ENCODE data around the gene VEZF1.
A peak's percentile ranks its signal among the peaks of the same experiment; 100 is the strongest.

VEZF1 gene

DNA sequence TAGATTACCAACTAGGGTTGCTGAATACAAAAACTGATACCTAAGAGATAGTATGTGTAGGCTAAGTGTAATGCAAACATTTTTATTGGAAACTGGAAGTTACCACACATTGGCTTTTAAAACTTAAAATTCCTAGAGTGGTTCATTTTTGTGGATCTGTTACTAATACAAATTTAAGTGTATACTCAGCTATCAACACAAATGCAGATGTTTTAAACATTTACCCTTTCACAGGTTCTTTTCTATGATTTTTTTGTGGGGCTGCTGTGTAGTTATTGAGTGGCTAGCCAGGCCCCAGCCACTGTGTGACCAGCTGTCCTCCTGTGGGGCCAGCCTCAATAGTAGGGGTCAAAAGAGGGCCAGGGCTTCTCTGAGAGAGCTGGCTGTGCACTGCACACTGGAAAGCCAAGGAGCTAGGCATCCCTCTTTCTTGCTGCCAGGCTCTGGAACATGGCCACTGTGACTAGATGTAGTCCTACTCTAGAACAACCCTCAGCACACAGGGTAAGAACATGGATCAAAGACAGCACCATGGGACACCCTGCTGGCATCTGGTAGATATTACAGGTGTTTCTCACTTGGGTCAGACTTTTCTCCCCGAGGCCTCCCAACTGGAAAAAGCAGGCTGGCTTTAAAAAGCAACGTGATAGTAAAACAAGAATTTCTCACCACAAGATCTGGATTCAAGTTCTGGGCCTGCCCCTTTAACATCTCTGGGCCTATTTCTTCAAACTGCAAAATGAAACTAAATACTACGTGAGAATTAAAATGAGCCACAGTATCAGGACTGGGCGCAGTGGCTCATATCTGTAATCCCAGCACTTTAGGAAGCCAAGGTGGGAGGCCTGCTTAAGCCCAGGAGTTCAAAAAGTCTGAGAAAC is 7.3 kb upstream of the VEZF1 start:
- Histone ChIP-seq H3K27me3 (ENCODE audit: control insufficient read depth in 1 of 2, insufficient read depth in 2 of 2, low read length in 2 of 2) (no peaks in the 10 kb centered on the region), H3K9ac (ENCODE audit: low read length) (no peak overlapping the region), H3K4me1 (ENCODE audit: insufficient read depth, low read length) (peaks cover 29% of the 10 kb centered on the region), H3K9me3 (ENCODE audit: low read length) (no peaks in the 10 kb centered on the region), H3K27ac (ENCODE audit: low read depth, low read length) (peak overlapping the region; percentile 83), H3K4me3 (ENCODE audit: low read depth in 1 of 2, low read length in 2 of 2) (no peak overlapping the region), H3K36me3 (ENCODE audit: insufficient read depth, low read length) (peaks cover 14% of the 10 kb centered on the region)

DNA sequence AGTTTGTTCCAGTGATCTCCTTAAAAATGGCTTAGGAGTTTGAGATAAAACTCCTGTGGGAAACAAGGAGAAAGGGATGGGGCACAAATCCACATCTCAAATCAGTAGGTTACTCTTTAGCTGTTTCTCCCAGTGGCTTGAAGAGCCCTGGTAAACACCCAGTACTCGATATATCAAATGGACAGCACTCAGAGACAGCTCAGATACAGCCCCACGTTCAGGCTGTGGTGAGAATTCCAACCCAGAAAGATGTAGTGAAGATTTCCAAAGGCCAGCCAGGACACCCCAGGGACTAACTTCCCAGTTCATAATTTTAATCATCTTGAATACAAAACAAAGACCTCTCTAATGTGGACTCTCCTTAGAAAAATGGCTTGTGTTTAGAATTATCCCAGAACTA is 6.4 kb upstream of the VEZF1 start:
- peaks cover 27% of the 10 kb centered on the region for H3K4me1 ChIP-seq (ENCODE audit: insufficient read depth, low read length)
- peaks cover 11% of the 10 kb centered on the region for H3K36me3 ChIP-seq (ENCODE audit: insufficient read depth, low read length)
- no peaks in the 10 kb centered on the region for H3K27me3 ChIP-seq (ENCODE audit: control insufficient read depth in 1 of 2, insufficient read depth in 2 of 2, low read length in 2 of 2)
- H3K9me3 ChIP-seq (ENCODE audit: low read length): no peaks in the 10 kb centered on the region
- no peak overlapping the region for H3K4me3 ChIP-seq (ENCODE audit: low read depth in 1 of 2, low read length in 2 of 2)
- no peak overlapping the region for H3K9ac ChIP-seq (ENCODE audit: low read length)
- H3K27ac ChIP-seq (ENCODE audit: low read depth, low read length): peak overlapping the region; percentile 83

- no peaks in the 10 kb centered on the region for H3K9me3 ChIP-seq (ENCODE audit: low read length)
- H3K4me1 ChIP-seq (ENCODE audit: insufficient read depth, low read length): peaks cover 34% of the 10 kb centered on the region
- no peak overlapping the region for H3K9ac ChIP-seq (ENCODE audit: low read length)
- no peak overlapping the region for H3K4me3 ChIP-seq (ENCODE audit: low read depth in 1 of 2, low read length in 2 of 2)
- peak overlapping the region; percentile 83 for H3K27ac ChIP-seq (ENCODE audit: low read depth, low read length)
- H3K36me3 ChIP-seq (ENCODE audit: insufficient read depth, low read length): peaks cover 11% of the 10 kb centered on the region
- no peaks in the 10 kb centered on the region for H3K27me3 ChIP-seq (ENCODE audit: control insufficient read depth in 1 of 2, insufficient read depth in 2 of 2, low read length in 2 of 2)
These were observed 5.7 kb upstream of the VEZF1 start for GRCh38 chr17:57993471-57994365.

DNA sequence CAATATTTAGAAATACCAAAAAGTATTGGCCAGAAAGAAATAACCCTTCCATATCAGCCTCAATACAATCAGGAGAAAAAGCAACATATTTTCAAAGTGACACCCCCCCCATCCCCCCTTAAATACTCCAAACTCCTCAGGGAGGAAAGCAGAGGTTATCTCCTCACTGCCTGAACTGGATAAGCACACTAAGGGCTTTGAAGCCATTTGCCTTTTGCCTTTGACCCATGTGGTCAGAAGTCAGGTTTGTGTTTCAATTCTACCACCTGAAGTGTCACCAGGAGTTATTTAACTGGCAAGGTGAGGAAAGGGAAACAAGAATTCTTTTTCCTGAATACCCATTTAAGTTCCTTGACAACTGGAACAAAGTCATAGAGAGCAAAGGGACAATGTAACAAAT is 3.5 kb upstream of the VEZF1 start:
- no peak overlapping the region for H3K4me3 ChIP-seq (ENCODE audit: low read depth in 1 of 2, low read length in 2 of 2)
- no peaks in the 10 kb centered on the region for H3K9me3 ChIP-seq (ENCODE audit: low read length)
- no peak overlapping the region for H3K9ac ChIP-seq (ENCODE audit: low read length)
- H3K27me3 ChIP-seq (ENCODE audit: control insufficient read depth in 1 of 2, insufficient read depth in 2 of 2, low read length in 2 of 2): no peaks in the 10 kb centered on the region
- peaks cover 37% of the 10 kb centered on the region for H3K4me1 ChIP-seq (ENCODE audit: insufficient read depth, low read length)
- H3K27ac ChIP-seq (ENCODE audit: low read depth, low read length): no peak overlapping the region
- H3K36me3 ChIP-seq (ENCODE audit: insufficient read depth, low read length): peaks cover 2% of the 10 kb centered on the region

DNA sequence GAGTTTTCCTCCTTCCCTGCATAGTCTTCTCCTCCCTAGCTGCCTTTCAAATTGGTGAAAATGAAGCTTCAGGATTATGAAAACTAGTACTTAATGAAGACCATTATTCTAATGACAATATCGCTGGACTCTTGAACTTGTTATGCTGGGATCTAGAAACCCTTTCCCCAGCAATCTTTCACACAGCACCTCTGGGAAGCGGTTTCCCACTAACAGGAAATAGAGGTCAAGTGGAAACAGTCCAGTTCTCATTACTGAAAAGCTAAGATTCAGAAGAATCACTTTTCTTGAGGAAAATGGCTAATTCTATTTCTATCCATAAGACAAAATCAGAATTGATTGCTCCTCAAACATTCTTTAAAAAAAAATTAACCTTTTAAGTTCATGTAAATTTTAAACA is 2.0 kb upstream of the VEZF1 start:
- Histone ChIP-seq H3K9me3 (ENCODE audit: low read length) (no peaks in the 10 kb centered on the region), H3K9ac (ENCODE audit: low read length) (no peak overlapping the region), H3K27me3 (ENCODE audit: control insufficient read depth in 1 of 2, insufficient read depth in 2 of 2, low read length in 2 of 2) (no peaks in the 10 kb centered on the region), H3K36me3 (ENCODE audit: insufficient read depth, low read length) (no peaks in the 10 kb centered on the region), H3K27ac (ENCODE audit: low read depth, low read length) (no peak overlapping the region), H3K4me3 (ENCODE audit: low read depth in 1 of 2, low read length in 2 of 2) (no peak overlapping the region), H3K4me1 (ENCODE audit: insufficient read depth, low read length) (peaks cover 38% of the 10 kb centered on the region)

GRCh38 chr17:57988301-57989250 is 522 bp upstream of the VEZF1 start:
- peak overlapping the region; percentile 79 for H3K9ac ChIP-seq (ENCODE audit: low read length)
- peaks cover 38% of the 10 kb centered on the region for H3K4me1 ChIP-seq (ENCODE audit: insufficient read depth, low read length)
- no peaks in the 10 kb centered on the region for H3K9me3 ChIP-seq (ENCODE audit: low read length)
- H3K27me3 ChIP-seq (ENCODE audit: control insufficient read depth in 1 of 2, insufficient read depth in 2 of 2, low read length in 2 of 2): no peaks in the 10 kb centered on the region
- H3K4me3 ChIP-seq (ENCODE audit: low read depth in 1 of 2, low read length in 2 of 2): peak overlapping the region; percentile 51 to 77
- no peaks in the 10 kb centered on the region for H3K36me3 ChIP-seq (ENCODE audit: insufficient read depth, low read length)
- peak overlapping the region; percentile 82 for H3K27ac ChIP-seq (ENCODE audit: low read depth, low read length)

DNA sequence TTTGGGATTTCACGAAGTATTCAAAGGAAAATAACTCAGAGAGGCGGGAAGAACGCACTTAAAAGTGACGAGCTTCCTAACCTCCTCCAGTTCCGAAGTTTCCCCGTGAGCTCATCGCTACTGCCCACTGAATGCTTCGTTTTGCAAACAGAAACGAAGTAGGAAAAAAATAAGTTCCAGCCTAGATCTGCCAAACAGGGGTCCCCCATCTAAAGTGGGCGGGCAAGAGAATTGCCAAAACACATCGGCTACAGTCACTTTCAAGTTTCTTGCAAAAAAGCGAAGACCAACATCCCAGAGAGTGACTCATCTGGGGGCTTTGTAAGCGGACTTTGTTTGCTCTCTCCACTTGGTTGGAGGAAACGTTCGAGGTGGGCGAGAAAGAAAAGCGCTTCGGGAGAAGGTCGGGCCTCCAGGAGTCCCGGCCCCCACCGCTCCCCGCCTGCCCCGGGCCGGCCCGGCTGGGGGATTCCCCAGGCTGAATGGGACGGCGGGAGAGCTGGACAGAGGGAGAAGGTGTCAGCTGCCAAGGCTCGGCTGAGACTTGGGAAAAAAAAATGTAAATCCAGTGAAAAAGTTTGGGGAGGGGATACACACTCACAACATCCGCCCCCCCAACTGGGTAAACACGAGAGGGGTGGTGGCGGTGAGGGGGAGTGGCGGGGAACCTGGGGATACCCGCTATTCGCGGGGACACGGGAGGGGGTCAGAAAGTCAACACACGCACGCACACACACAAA is 1.0 kb downstream of the VEZF1 start:
- Histone ChIP-seq H3K9ac (ENCODE audit: low read length) (peak overlapping the region; percentile 93), H3K27ac (ENCODE audit: low read depth, low read length) (peak overlapping the region; percentile 99), H3K27me3 (ENCODE audit: control insufficient read depth in 1 of 2, insufficient read depth in 2 of 2, low read length in 2 of 2) (no peaks in the 10 kb centered on the region), H3K4me3 (ENCODE audit: low read depth in 1 of 2, low read length in 2 of 2) (peak overlapping the region; percentile 82), H3K36me3 (ENCODE audit: insufficient read depth, low read length) (no peaks in the 10 kb centered on the region), H3K9me3 (ENCODE audit: low read length) (no peaks in the 10 kb centered on the region), H3K4me1 (ENCODE audit: insufficient read depth, low read length) (peaks cover 50% of the 10 kb centered on the region)

GRCh38 chr17:57985675-57985974 is 2.4 kb downstream of the VEZF1 start:
- peaks cover 4% of the 10 kb centered on the region for H3K36me3 ChIP-seq (ENCODE audit: insufficient read depth, low read length)
- no peaks in the 10 kb centered on the region for H3K9me3 ChIP-seq (ENCODE audit: low read length)
- H3K4me3 ChIP-seq (ENCODE audit: low read depth in 1 of 2, low read length in 2 of 2): peak overlapping the region in 1 of 2 donors; percentile 33
- no peaks in the 10 kb centered on the region for H3K27me3 ChIP-seq (ENCODE audit: control insufficient read depth in 1 of 2, insufficient read depth in 2 of 2, low read length in 2 of 2)
- H3K27ac ChIP-seq (ENCODE audit: low read depth, low read length): peak overlapping the region; percentile 75
- peaks cover 62% of the 10 kb centered on the region for H3K4me1 ChIP-seq (ENCODE audit: insufficient read depth, low read length)
- H3K9ac ChIP-seq (ENCODE audit: low read length): peak overlapping the region; percentile 0

DNA sequence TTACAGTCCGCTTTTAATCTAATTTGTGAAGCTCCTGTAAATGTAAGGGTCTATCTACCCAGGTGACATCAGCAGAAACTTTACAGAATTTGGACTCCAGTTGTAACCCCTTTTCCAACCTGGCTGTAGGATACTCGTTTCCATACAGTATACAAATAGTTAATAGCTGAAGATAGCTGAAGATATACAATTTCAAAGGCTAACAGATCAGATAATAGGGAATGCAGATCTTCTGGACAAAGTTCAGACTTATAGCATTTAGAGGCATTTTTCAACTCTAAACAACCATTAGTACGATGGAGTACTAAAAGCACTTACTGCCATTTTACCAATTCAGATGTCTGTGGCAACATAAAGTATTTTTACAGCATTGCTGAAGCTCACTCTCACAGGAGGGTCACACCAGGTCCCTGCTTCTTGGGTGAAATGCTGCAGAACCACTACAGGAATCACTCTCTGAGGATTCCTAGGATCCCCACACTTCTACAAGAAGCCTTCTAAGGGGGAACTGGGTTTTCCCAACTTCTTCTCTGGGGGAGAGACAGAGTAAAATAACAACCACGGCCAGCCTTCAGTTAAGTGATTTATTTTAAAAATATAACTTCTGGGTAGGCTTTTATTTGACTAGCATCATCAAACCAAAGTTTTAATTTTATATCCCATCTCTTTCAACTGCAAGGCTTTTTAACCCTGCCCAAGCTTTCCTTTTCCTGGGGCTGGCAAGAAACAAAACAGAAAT is 2.9 kb downstream of the VEZF1 start:
- Histone ChIP-seq H3K9me3 (ENCODE audit: low read length) (no peaks in the 10 kb centered on the region), H3K27me3 (ENCODE audit: control insufficient read depth in 1 of 2, insufficient read depth in 2 of 2, low read length in 2 of 2) (no peaks in the 10 kb centered on the region), H3K4me1 (ENCODE audit: insufficient read depth, low read length) (peaks cover 67% of the 10 kb centered on the region), H3K36me3 (ENCODE audit: insufficient read depth, low read length) (peaks cover 9% of the 10 kb centered on the region), H3K27ac (ENCODE audit: low read depth, low read length) (peak overlapping the region; percentile 75), H3K9ac (ENCODE audit: low read length) (peak overlapping the region; percentile 0), H3K4me3 (ENCODE audit: low read depth in 1 of 2, low read length in 2 of 2) (peak overlapping the region in 1 of 2 donors; percentile 33)

DNA sequence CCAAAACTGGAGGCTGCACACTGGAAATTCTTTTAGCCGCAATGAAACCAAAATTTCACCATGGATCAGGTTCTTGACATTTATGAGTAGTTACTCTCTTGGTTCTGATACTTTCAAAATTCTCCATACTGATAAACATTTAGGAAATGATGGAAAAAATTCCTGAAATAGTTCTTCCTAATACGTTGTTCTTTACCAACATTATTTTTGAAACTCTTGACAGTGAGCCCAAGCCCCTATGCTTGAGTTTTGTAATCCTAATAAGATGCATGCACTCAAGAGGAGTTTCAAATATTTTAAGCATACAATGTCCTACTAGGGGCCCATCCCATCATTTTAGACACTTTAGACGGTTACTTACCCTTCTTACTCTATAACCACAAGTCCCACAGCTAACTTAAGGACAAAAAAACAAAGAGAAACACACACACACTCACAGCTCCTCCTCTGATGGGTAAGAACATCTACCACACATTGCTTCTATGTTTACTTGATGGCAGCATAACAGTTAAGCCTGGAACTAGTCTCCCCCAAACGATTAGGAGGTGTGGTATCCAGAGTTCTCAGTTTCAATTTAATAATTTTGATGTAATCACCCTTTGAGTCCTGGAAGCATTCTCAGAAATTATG is 3.7 kb downstream of the VEZF1 start:
- Histone ChIP-seq H3K9ac (ENCODE audit: low read length) (peak overlapping the region; percentile 0), H3K4me1 (ENCODE audit: insufficient read depth, low read length) (peaks cover 70% of the 10 kb centered on the region), H3K27ac (ENCODE audit: low read depth, low read length) (peak overlapping the region; percentile 75), H3K9me3 (ENCODE audit: low read length) (no peaks in the 10 kb centered on the region), H3K36me3 (ENCODE audit: insufficient read depth, low read length) (peaks cover 14% of the 10 kb centered on the region), H3K27me3 (ENCODE audit: control insufficient read depth in 1 of 2, insufficient read depth in 2 of 2, low read length in 2 of 2) (no peaks in the 10 kb centered on the region), H3K4me3 (ENCODE audit: low read depth in 1 of 2, low read length in 2 of 2) (peak overlapping the region in 1 of 2 donors; percentile 33)
